Rectal smooth muscle tissue (tissue), 1 donor: ENCODE results near the gene PCCA.
"Not testable (repeated sequence)": the region's sequence is repeated elsewhere in the genome, so short reads cannot be mapped to it uniquely, and the experiment has no call there.

Experiments
- H3K27ac ChIP-seq: one replicate; pipeline ENCODE4 v1.7.0; 2013; ENCODE audit warnings: low read depth, low read length, inconsistent platforms
- H3K27me3 ChIP-seq: one replicate; pipeline ENCODE4 v1.7.0; 2013; ENCODE audit warnings: low read length; ENCODE audit not compliant: control insufficient read depth, insufficient read depth
- H3K36me3 ChIP-seq: one replicate; pipeline ENCODE4 v1.7.0; 2013; ENCODE audit warnings: low read length; ENCODE audit not compliant: control insufficient read depth, insufficient read depth
- H3K4me1 ChIP-seq: one replicate; pipeline ENCODE4 v1.7.0; 2013; ENCODE audit warnings: low read length; ENCODE audit not compliant: control insufficient read depth, insufficient read depth
- H3K4me3 ChIP-seq: one replicate; pipeline ENCODE4 v1.7.0; 2013; ENCODE audit warnings: low read length
- H3K9ac ChIP-seq: one replicate; pipeline ENCODE4 v1.7.0; 2013; ENCODE audit warnings: low read length

PCCA gene

GRCh38 chr13:100365680-100366079 lies 276.8 kb downstream of the PCCA start:
- Histone ChIP-seq H3K27ac (no peak overlapping the region), H3K4me3 (no peak overlapping the region), H3K4me1 (no peaks in the 10 kb centered on the region), H3K27me3 (no peaks in the 10 kb centered on the region), H3K9ac (no peak overlapping the region), H3K36me3 (no peaks in the 10 kb centered on the region)

GRCh38 chr13:100378533-100378932 lies 289.6 kb downstream of the PCCA start:
- Histone ChIP-seq H3K4me3 (no peak overlapping the region), H3K27me3 (no peaks in the 10 kb centered on the region), H3K36me3 (peaks cover 4% of the 10 kb centered on the region), H3K9ac (no peak overlapping the region), H3K4me1 (no peaks in the 10 kb centered on the region), H3K27ac (no peak overlapping the region)

- Histone ChIP-seq H3K4me3 (no peak overlapping the region), H3K9ac (no peak overlapping the region)
Measured at GRCh38 chr13:100381595-100382224, 292.8 kb downstream of the PCCA start.

GRCh38 chr13:100382785-100383184 lies 293.9 kb downstream of the PCCA start:
- Histone ChIP-seq H3K27ac (no peak overlapping the region), H3K4me1 (no peaks in the 10 kb centered on the region)

More at GRCh38 chr13:100381595-100382224, 292.8 kb downstream of the PCCA start:
- no peaks in the 10 kb centered on the region for H3K27me3 ChIP-seq
- H3K36me3 ChIP-seq = peaks cover 4% of the 10 kb centered on the region
- no peak overlapping the region for H3K27ac ChIP-seq
- no peaks in the 10 kb centered on the region for H3K4me1 ChIP-seq

GRCh38 chr13:100387416-100387815 lies 298.5 kb downstream of the PCCA start:
- Histone ChIP-seq H3K4me1 (no peaks in the 10 kb centered on the region), H3K27me3 (no peaks in the 10 kb centered on the region), H3K36me3 (no peaks in the 10 kb centered on the region), H3K4me3 (no peak overlapping the region), H3K27ac (no peak overlapping the region), H3K9ac (no peak overlapping the region)

More at GRCh38 chr13:100382785-100383184, 293.9 kb downstream of the PCCA start:
- no peak overlapping the region for H3K4me3 ChIP-seq
- peaks cover 2% of the 10 kb centered on the region for H3K36me3 ChIP-seq
- H3K27me3 ChIP-seq = no peaks in the 10 kb centered on the region
- H3K9ac ChIP-seq = no peak overlapping the region

- not testable (repeated sequence) for H3K36me3 ChIP-seq, H3K9ac ChIP-seq, H3K4me1 ChIP-seq, H3K27me3 ChIP-seq, H3K4me3 ChIP-seq, H3K27ac ChIP-seq
Measured at GRCh38 chr13:100388150-100388549, 299.3 kb downstream of the PCCA start.

- Histone ChIP-seq H3K4me3 (no peak overlapping the region), H3K27ac (no peak overlapping the region), H3K4me1 (no peaks in the 10 kb centered on the region)
Measured at GRCh38 chr13:100388923-100389322, 300.0 kb downstream of the PCCA start.

GRCh38 chr13:100389617-100390016 lies 300.7 kb downstream of the PCCA start:
- no peak overlapping the region for H3K27ac ChIP-seq
- no peak overlapping the region for H3K4me3 ChIP-seq

More at GRCh38 chr13:100388923-100389322, 300.0 kb downstream of the PCCA start:
- no peaks in the 10 kb centered on the region for H3K36me3 ChIP-seq
- H3K27me3 ChIP-seq = no peaks in the 10 kb centered on the region
- H3K9ac ChIP-seq = no peak overlapping the region

GRCh38 chr13:100392709-100393630 lies 304.1 kb downstream of the PCCA start:
- Histone ChIP-seq H3K27ac (peak overlapping the region; percentile 14), H3K4me1 (no peaks in the 10 kb centered on the region), H3K9ac (no peak overlapping the region), H3K36me3 (no peaks in the 10 kb centered on the region), H3K4me3 (no peak overlapping the region), H3K27me3 (no peaks in the 10 kb centered on the region)

More at GRCh38 chr13:100389617-100390016, 300.7 kb downstream of the PCCA start:
- H3K27me3 ChIP-seq = no peaks in the 10 kb centered on the region
- H3K9ac ChIP-seq = no peak overlapping the region
- no peaks in the 10 kb centered on the region for H3K36me3 ChIP-seq
- no peaks in the 10 kb centered on the region for H3K4me1 ChIP-seq

GRCh38 chr13:100394005-100394695 lies 305.3 kb downstream of the PCCA start:
- H3K9ac ChIP-seq = no peak overlapping the region
- H3K36me3 ChIP-seq = no peaks in the 10 kb centered on the region
- H3K27me3 ChIP-seq = no peaks in the 10 kb centered on the region
- no peaks in the 10 kb centered on the region for H3K4me1 ChIP-seq
- no peak overlapping the region for H3K4me3 ChIP-seq
- H3K27ac ChIP-seq = no peak overlapping the region

GRCh38 chr13:100395698-100396373 lies 306.9 kb downstream of the PCCA start:
- H3K4me3 ChIP-seq = no peak overlapping the region
- no peak overlapping the region for H3K9ac ChIP-seq
- no peak overlapping the region for H3K27ac ChIP-seq
- H3K4me1 ChIP-seq = no peaks in the 10 kb centered on the region
- no peaks in the 10 kb centered on the region for H3K27me3 ChIP-seq
- H3K36me3 ChIP-seq = no peaks in the 10 kb centered on the region

- Histone ChIP-seq H3K36me3 (no peaks in the 10 kb centered on the region), H3K27me3 (no peaks in the 10 kb centered on the region), H3K9ac (no peak overlapping the region), H3K4me1 (no peaks in the 10 kb centered on the region), H3K4me3 (no peak overlapping the region), H3K27ac (no peak overlapping the region)
Measured at GRCh38 chr13:100396776-100397175, 307.9 kb downstream of the PCCA start.
